ENCODE data around the gene AZIN2. TPM values are rescaled to one million over a fixed set of nuclear protein-coding genes. Genes with fewer than 3 reads are reported as not detected.

Gene AZIN2
- total and polyA plus RNA-seq, 2 donors (not counting 3 experiments of a cell fraction or from before 2014, with no cell fraction given) = 0.91 to 1.4 TPM

DNA sequence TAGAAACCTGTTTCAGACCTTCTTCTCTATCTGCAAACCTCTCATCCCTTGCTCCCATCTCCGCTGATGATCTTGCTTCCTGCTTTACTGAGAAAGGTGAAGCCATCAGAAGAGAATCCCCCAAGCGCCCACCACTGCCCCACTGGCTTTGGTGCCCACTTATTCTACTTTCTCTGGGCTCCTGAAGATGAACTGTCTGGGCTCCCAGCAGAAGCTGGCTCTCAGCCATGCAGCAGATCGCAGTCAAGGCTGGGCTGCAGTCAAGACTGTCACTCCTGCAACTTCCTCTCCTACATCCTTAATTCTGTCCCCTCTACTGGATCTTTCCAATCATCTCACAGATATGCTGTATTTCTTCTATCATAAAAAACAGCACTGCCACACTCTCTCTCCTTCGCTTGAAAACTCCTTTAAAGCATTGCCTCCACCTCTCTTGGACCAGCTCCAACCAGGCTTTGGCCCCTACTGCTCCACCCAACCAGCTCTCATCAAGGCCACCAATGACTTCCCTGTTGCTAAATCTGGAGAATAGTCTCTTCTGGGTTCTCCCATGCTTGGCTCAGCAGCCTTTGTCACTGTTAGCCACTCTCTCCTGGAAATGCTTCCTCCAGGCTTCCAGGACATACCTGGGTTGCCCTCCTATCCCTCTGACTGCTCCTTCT, 75.1 kb downstream of the AZIN2 start:
- Histone ChIP-seq H3K9ac (replicated peaks; ENCODE audit: extremely low read depth, insufficient read depth, low read length) (no peak overlapping the region), H2AFZ (ENCODE audit: low read depth, low read length) (no peak overlapping the region), H3K9me1 (replicated peaks; ENCODE audit: control insufficient read depth, extremely low read depth, insufficient read depth, low read length) (no peaks in the 10 kb centered on the region), H3K9me3 (replicated peaks; ENCODE audit: control insufficient read depth, insufficient read depth, low read length) (no peaks in the 10 kb centered on the region), H3K36me3 (ENCODE audit: control insufficient read depth in 2 of 2, extremely low read depth in 1 of 2, insufficient read depth in 2 of 2, low read length in 2 of 2) (peaks cover 0 to 18% of the 10 kb centered on the region in 2 experiments), H3K79me2 (ENCODE audit: control insufficient read depth, insufficient read depth, low read length) (no peaks in the 10 kb centered on the region), H4K20me1 (replicated peaks; ENCODE audit: control insufficient read depth, extremely low read depth, insufficient read depth, low read length) (no peaks in the 10 kb centered on the region), H3K4me3 (replicated peaks in 1 of 3; ENCODE audit: insufficient read depth in 1 of 3, low read depth in 1 of 3, low read length in 3 of 3) (no peak overlapping the region), H3K4me1 (ENCODE audit: control insufficient read depth, extremely low read depth, insufficient read depth, low read length) (peaks cover under 1% of the 10 kb centered on the region), H3K27me3 (ENCODE audit: control insufficient read depth in 2 of 2, insufficient read depth in 2 of 2, low read length in 2 of 2) (no peaks in the 10 kb centered on the region), H3K27ac (ENCODE audit: insufficient read depth, low read depth, low read length) (no peak overlapping the region), H3K4me2 (ENCODE audit: insufficient read depth, low read length) (no peak overlapping the region)
- ChIA-PET CTCF (no interaction called here), POLR2A (no interaction called here)
- intact Hi-C loops (cut with micrococcal nuclease) = no loop called here
- FAIRE-seq (no peak), DNase-seq (ENCODE audit: low read depth, low spot score) (no peak)
- BruUV-seq (replicated peaks) = no TSS peak
- no peak for TF ChIP-seq EZH2 (IDR thresholded peaks at IDR 0.05; ENCODE audit: borderline replicate concordance, low read depth, low read length, severe bottlenecking)
- TF ChIP-seq POLR2AphosphoS5 (IDR thresholded peaks at IDR 0.05; ENCODE audit: insufficient read depth, low read depth, low read length) = no peak
- TF ChIP-seq FOS (IDR thresholded peaks at IDR 0.05; ENCODE audit: borderline replicate concordance, insufficient read depth, low read length) = no peak
- TF ChIP-seq MAX (IDR thresholded peaks at IDR 0.05; ENCODE audit: insufficient read depth, insufficient read length) = no peak
- dilution Hi-C loops (cut with MboI; ENCODE audit: extremely low pct_ligation_motif_present, low sequenced_read_pairs) = no loop called here

GRCh38 chr1:33157131-33157530, 76.2 kb downstream of the AZIN2 start:
- ChIA-PET CTCF (no interaction called here), POLR2A (no interaction called here)
- no peak overlapping the region for H3K4me2 ChIP-seq (ENCODE audit: insufficient read depth, low read length)
- no peak overlapping the region for H3K4me3 ChIP-seq (replicated peaks in 1 of 3; ENCODE audit: insufficient read depth in 1 of 3, low read depth in 1 of 3, low read length in 3 of 3)
- no peaks in the 10 kb centered on the region for H3K9me3 ChIP-seq (replicated peaks; ENCODE audit: control insufficient read depth, insufficient read depth, low read length)
- H3K36me3 ChIP-seq (ENCODE audit: control insufficient read depth in 2 of 2, extremely low read depth in 1 of 2, insufficient read depth in 2 of 2, low read length in 2 of 2) = peaks cover 0 to 14% of the 10 kb centered on the region in 2 experiments
- H3K9me1 ChIP-seq (replicated peaks; ENCODE audit: control insufficient read depth, extremely low read depth, insufficient read depth, low read length) = no peaks in the 10 kb centered on the region
- intact Hi-C loops (cut with micrococcal nuclease) = no loop called here
- dilution Hi-C loops (cut with MboI; ENCODE audit: extremely low pct_ligation_motif_present, low sequenced_read_pairs) = no loop called here
- BruUV-seq (replicated peaks) = no TSS peak
- H3K79me2 ChIP-seq (ENCODE audit: control insufficient read depth, insufficient read depth, low read length) = no peaks in the 10 kb centered on the region
- no peak overlapping the region for H3K9ac ChIP-seq (replicated peaks; ENCODE audit: extremely low read depth, insufficient read depth, low read length)
- H3K4me1 ChIP-seq (ENCODE audit: control insufficient read depth, extremely low read depth, insufficient read depth, low read length) = peaks cover 5% of the 10 kb centered on the region
- no peaks in the 10 kb centered on the region for H4K20me1 ChIP-seq (replicated peaks; ENCODE audit: control insufficient read depth, extremely low read depth, insufficient read depth, low read length)
- FAIRE-seq = no peak
- H3K27ac ChIP-seq (ENCODE audit: insufficient read depth, low read depth, low read length) = no peak overlapping the region
- no peak for TF ChIP-seq JUN (IDR thresholded peaks at IDR 0.05; ENCODE audit: borderline replicate concordance, insufficient read depth, insufficient read length, low read depth)
- no peak for TF ChIP-seq MYC (IDR thresholded peaks at IDR 0.05; ENCODE audit: low read depth, low read length)
- TF ChIP-seq GATA2 (IDR thresholded peaks at IDR 0.05; ENCODE audit: insufficient read depth, insufficient read length, low read depth, low read length) = no peak
- TF ChIP-seq POLR2A (IDR thresholded peaks at IDR 0.05; ENCODE audit: low read depth, low read length) = no peak
- no peak for TF ChIP-seq POLR2AphosphoS5 (IDR thresholded peaks at IDR 0.05; ENCODE audit: insufficient read depth, low read depth, low read length)
- TF ChIP-seq CTCF (IDR thresholded peaks at IDR 0.05; ENCODE audit: extremely low read depth in 1 of 2, insufficient read depth in 1 of 2, low read depth in 1 of 2, low read length in 2 of 2) = no peak
- TF ChIP-seq EZH2 (IDR thresholded peaks at IDR 0.05; ENCODE audit: borderline replicate concordance, low read depth, low read length, severe bottlenecking) = no peak
- no peak for TF ChIP-seq FOS (IDR thresholded peaks at IDR 0.05; ENCODE audit: borderline replicate concordance, insufficient read depth, low read length)
- no peak for TF ChIP-seq MAX (IDR thresholded peaks at IDR 0.05; ENCODE audit: insufficient read depth, insufficient read length)
- H3K27me3 ChIP-seq (ENCODE audit: control insufficient read depth in 2 of 2, insufficient read depth in 2 of 2, low read length in 2 of 2) = no peaks in the 10 kb centered on the region
- no peak for DNase-seq (ENCODE audit: low read depth, low spot score)
- no peak overlapping the region for H2AFZ ChIP-seq (ENCODE audit: low read depth, low read length)
